ENCODE data around the gene DYRK3. TPM values are rescaled to one million over a fixed set of nuclear protein-coding genes. Genes with fewer than 3 reads are reported as not detected.
A peak's percentile ranks its signal among the peaks of the same experiment; 100 is the strongest.

The DYRK3 gene
- total RNA-seq, 1 donor from 2014 or later = 4.1 TPM

DNA sequence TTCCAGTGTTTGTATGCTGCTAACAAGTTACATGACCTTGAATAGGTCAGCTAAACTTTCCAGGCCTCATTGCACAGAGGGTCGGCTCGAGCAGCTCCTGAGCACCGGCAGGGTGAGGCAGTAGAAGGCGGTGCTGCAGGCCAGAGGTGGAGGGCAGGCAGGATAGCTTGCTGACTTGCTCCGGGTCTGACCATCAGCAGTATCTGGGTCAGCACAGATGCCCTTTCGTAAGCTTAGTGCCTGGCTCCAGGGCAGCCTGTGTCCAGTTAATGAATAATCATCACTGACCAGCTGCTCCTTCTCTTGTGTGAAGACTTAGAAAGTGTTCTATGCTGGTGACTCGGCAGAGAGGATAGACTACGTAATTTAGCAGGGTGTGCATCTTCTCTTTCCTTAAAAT lies 56.3 kb downstream of the DYRK3 start:
- Mint-ChIP-seq H3K4me1 (peaks cover 59% of the 10 kb centered on the region), H3K4me3 (no peak overlapping the region), H3K9me3 (no peaks in the 10 kb centered on the region), H3K27me3 (ENCODE audit: low read depth) (no peaks in the 10 kb centered on the region), H3K27ac (no peak overlapping the region), H3K36me3 (no peaks in the 10 kb centered on the region)
- TF ChIP-seq, protein P1, sequence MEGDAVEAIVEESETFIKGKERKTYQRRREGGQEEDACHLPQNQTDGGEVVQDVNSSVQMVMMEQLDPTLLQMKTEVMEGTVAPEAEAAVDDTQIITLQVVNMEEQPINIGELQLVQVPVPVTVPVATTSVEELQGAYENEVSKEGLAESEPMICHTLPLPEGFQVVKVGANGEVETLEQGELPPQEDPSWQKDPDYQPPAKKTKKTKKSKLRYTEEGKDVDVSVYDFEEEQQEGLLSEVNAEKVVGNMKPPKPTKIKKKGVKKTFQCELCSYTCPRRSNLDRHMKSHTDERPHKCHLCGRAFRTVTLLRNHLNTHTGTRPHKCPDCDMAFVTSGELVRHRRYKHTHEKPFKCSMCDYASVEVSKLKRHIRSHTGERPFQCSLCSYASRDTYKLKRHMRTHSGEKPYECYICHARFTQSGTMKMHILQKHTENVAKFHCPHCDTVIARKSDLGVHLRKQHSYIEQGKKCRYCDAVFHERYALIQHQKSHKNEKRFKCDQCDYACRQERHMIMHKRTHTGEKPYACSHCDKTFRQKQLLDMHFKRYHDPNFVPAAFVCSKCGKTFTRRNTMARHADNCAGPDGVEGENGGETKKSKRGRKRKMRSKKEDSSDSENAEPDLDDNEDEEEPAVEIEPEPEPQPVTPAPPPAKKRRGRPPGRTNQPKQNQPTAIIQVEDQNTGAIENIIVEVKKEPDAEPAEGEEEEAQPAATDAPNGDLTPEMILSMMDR (IDR thresholded peaks at IDR 0.05; ENCODE audit: unreplicated experiment) = no peak
- DNase-seq (ENCODE audit: low spot score in 2 of 2, unreplicated experiment in 2 of 2) = no peak

DNA sequence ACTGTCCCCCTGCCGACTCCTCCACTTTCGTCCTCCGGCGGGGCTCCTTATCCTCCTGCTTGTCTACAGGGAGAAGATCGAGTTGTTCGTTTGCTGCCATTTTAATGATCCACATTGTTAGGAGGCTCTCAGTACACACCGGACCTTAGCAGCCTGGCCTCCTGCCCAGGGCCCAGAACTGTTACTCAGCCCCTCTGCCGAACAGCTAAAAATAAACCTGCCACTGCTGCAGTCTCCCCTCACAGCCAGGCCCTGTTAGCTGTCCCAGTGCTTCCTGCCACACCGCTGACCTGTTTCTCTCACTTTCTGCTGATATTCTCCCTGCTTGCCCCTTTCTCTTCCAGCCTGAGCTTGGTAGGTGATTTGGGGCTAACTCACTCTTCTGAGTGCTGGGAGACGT lies 57.7 kb downstream of the DYRK3 start:
- Mint-ChIP-seq H3K27me3 (ENCODE audit: low read depth) (no peaks in the 10 kb centered on the region), H3K36me3 (peaks cover 8% of the 10 kb centered on the region), H3K27ac (peak overlapping the region; percentile 32), H3K4me1 (peaks cover 46% of the 10 kb centered on the region), H3K9me3 (no peaks in the 10 kb centered on the region), H3K4me3 (no peak overlapping the region)
- no peak for DNase-seq (ENCODE audit: low spot score in 2 of 2, unreplicated experiment in 2 of 2)
- TF ChIP-seq, protein P1 (IDR thresholded peaks at IDR 0.05; ENCODE audit: unreplicated experiment) = no peak

DNA sequence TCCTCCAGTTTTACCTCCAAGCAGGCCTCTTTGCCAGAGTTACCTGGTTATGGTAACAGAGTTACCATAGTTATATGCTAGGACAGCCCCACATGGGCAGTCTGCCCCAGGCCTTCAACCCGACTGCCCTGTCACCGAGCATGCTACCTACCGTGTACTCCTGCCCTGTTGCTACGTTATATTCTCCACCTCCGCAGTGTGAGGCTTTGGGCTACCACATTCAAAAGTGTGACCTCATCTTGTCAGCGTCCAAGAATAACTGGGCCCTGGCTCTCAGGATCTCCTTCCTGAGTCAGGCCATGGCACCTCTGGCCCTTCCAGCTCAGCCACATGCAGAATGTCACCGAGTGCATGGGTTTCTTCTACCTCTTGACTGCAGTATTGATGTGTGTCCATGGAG lies 58.3 kb downstream of the DYRK3 start:
- Mint-ChIP-seq H3K27ac (no peak overlapping the region), H3K4me3 (no peak overlapping the region), H3K36me3 (peaks cover 10% of the 10 kb centered on the region)

DNA sequence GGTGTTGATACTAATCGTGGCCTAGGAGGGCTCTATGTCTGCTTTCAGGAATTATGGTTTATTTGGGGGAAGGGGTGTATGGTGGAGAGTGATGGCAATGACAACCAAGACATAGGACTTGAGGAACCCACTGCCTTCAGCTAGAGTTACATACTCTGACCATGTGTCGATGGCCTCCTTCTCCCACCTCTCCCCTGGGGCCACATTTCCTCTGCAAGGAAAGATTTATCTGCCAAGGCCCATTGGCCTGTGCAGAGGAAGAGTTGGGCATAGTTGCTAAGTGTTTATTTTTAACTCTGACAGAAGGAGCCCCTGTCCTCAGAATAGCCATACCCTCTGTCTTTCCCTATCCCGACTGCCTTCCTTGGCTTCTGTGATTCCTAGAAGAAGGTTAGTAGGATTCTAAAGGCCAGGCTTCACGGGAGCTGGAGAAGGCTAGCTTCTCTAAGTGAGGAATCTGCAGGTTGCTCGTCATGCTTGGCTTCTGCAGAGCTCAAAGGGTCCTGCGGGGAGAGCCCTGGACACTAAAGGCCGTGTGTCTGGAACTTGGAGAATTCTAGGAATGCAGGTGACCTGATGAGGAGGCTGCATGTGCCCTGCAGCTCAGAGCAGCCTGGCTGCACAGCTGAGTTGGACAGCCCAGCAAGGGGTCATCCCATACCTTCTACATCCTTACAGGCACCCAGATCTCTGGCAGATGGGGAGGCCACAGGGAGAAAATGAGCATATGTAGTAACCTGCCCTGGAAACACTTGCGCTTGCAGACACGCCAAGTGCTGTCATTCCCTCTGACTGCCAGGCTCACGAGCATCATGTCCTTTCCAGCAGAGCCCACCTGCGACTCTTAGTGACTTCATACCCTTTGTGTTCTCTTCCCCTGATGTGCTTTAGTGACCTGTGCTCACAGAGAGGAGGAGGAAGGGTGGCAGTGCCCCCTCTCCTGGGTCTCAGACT lies 59.1 kb downstream of the DYRK3 start:
- TF ChIP-seq, protein P1 (IDR thresholded peaks at IDR 0.05; ENCODE audit: unreplicated experiment) = no peak
- DNase-seq (ENCODE audit: low spot score in 2 of 2, unreplicated experiment in 2 of 2) = no peak
- H3K27ac Mint-ChIP-seq = no peak overlapping the region
- peaks cover 10% of the 10 kb centered on the region for H3K36me3 Mint-ChIP-seq
- no peaks in the 10 kb centered on the region for H3K27me3 Mint-ChIP-seq (ENCODE audit: low read depth)
- H3K4me1 Mint-ChIP-seq = peaks cover 39% of the 10 kb centered on the region
- no peak overlapping the region for H3K4me3 Mint-ChIP-seq
- H3K9me3 Mint-ChIP-seq = no peaks in the 10 kb centered on the region

More for the DNA sequence above, 58.3 kb downstream of the DYRK3 start:
- DNase-seq (ENCODE audit: low spot score in 2 of 2, unreplicated experiment in 2 of 2) = no peak
- H3K27me3 Mint-ChIP-seq (ENCODE audit: low read depth) = no peaks in the 10 kb centered on the region
- H3K4me1 Mint-ChIP-seq = peaks cover 44% of the 10 kb centered on the region
- H3K9me3 Mint-ChIP-seq = no peaks in the 10 kb centered on the region
- TF ChIP-seq, protein P1 (IDR thresholded peaks at IDR 0.05; ENCODE audit: unreplicated experiment) = no peak

DNA sequence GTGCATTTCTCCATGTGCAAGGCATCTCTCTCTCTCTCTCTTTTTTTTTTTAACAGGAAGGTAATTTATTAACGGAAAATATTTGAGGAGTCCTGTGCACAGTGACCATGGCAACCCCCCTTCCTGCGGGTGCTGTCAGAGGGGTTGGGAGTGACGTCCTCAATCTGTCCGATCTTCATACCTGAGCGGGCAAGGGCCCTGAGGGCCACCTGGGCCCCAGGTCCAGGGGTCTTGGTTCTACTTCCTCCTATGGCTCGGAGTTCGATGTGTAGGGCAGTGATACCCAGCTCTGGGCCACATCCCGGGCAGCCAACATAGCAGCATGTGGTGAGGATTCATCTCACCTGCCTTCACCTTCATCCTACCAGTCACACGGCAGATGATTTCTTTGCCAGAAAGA lies 60.4 kb downstream of the DYRK3 start:
- Mint-ChIP-seq H3K9me3 (no peaks in the 10 kb centered on the region), H3K36me3 (peaks cover 10% of the 10 kb centered on the region), H3K4me1 (peaks cover 48% of the 10 kb centered on the region), H3K27ac (no peak overlapping the region), H3K27me3 (ENCODE audit: low read depth) (no peaks in the 10 kb centered on the region), H3K4me3 (no peak overlapping the region)
- TF ChIP-seq, protein P1 (IDR thresholded peaks at IDR 0.05; ENCODE audit: unreplicated experiment) = no peak
- DNase-seq (ENCODE audit: low spot score in 2 of 2, unreplicated experiment in 2 of 2) = no peak
